GM12878 (cell line): ENCODE results near the gene USP2. TPM values are rescaled to one million over a fixed set of nuclear protein-coding genes. Genes with fewer than 3 reads are reported as not detected.

Experiments used
- ATAC-seq: fragments of 200-7000 bp; cut with Tn5 transposase; 3 replicates; pipeline ENCODE4 v1.9.1; 2020; ENCODE audit warnings: mild to moderate bottlenecking, moderate library complexity
- BruUV-seq: library from RNA; stranded (reverse); fragments of 400-500 nt; replicated peaks from 2 replicates; lab custom pipeline; 2021; lab: Mats Ljungman, UMichigan
- CTCF ChIA-PET: fragments of 300-600 bp; sonication (Branson Sonifier 250); formaldehyde crosslinking; extraction: SDS; loops from one replicate; lab custom pipeline; 2021; ENCODE audit warnings: inconsistent platforms; lab: Yijun Ruan, JAX
- POLR2A ChIA-PET: fragments of 350-600 bp; formaldehyde crosslinking; extraction: SDS; loops from one replicate; lab custom pipeline; 2021; ENCODE audit warnings: inconsistent platforms; lab: Charles Lee
- RAD21 ChIA-PET: fragments of 300-600 bp; sonication (Branson Sonifier 250); formaldehyde crosslinking; loops from one replicate; lab custom pipeline; 2023; ENCODE audit warnings: antibody characterized with exemption; ENCODE audit not compliant: unreplicated experiment; lab: Charles Lee
- SMC1A ChIA-PET: fragments of 300-600 bp; sonication (Branson Sonifier 250); formaldehyde crosslinking; loops from one replicate; lab custom pipeline; 2023; ENCODE audit not compliant: unreplicated experiment, uncharacterized antibody; lab: Charles Lee
- DNase-seq: peaks from one replicate; pipeline ENCODE4 v3.0.0-alpha.2; 2011; ENCODE audit warnings: low read depth, low spot score
- FAIRE-seq: peaks from 3 replicates; lab custom pipeline; 2011; peaks lifted over from hg19 to GRCh38; lab: Jason Lieb, UNC
- H2AFZ ChIP-seq: 2 replicates; pipeline ENCODE4 v1.6.0; 2011; ENCODE audit warnings: low read depth, low read length, control low read depth; ENCODE audit not compliant: control insufficient read depth
- H3K27ac ChIP-seq: 2 replicates; pipeline ENCODE4 v1.5.1; 2011; ENCODE audit warnings: control low read depth; ENCODE audit not compliant: control insufficient read depth, insufficient read depth
- H3K27me3 ChIP-seq, 2 experiments: replicated peaks in 1 of 2; 2 replicates each; pipeline versions ENCODE4 v1.6.0 to v1.6.1; 2011; ENCODE audit warnings: low read length in 1 of 2; ENCODE audit not compliant: control insufficient read depth in 2 of 2, insufficient read depth in 2 of 2
- H3K36me3 ChIP-seq, 2 experiments: 2 replicates each; pipeline ENCODE4 v1.5.1; 2011; ENCODE audit warnings: low read length in 1 of 2; ENCODE audit not compliant: control insufficient read depth in 2 of 2, insufficient read depth in 2 of 2
- H3K4me1 ChIP-seq: 2 replicates; pipeline ENCODE4 v1.6.1; 2011; ENCODE audit warnings: mild to moderate bottlenecking, low read length, moderate library complexity, mixed read lengths; ENCODE audit not compliant: control insufficient read depth, insufficient read depth
- H3K4me2 ChIP-seq: 2 replicates; pipeline ENCODE4 v1.6.0; 2011; ENCODE audit warnings: control low read depth; ENCODE audit not compliant: control insufficient read depth, insufficient read depth
- H3K4me3 ChIP-seq: fragments of 200-600 bp; sonication (generic); 2 replicates; pipeline ENCODE4 v1.5.1; 2016
- H3K79me2 ChIP-seq: 2 replicates; pipeline ENCODE4 v1.6.0; 2011; ENCODE audit warnings: low read length; ENCODE audit not compliant: control insufficient read depth, insufficient read depth
- H3K9ac ChIP-seq: 2 replicates; pipeline ENCODE4 v1.8.0; 2011; ENCODE audit warnings: low read length, control low read depth, mixed read lengths; ENCODE audit not compliant: control insufficient read depth, insufficient read depth
- H3K9me3 ChIP-seq: replicated peaks from 3 replicates; pipeline ENCODE4 v1.5.1; 2011; ENCODE audit warnings: mild to moderate bottlenecking, low read length; ENCODE audit not compliant: control insufficient read depth, insufficient read depth
- H4K20me1 ChIP-seq: 2 replicates; pipeline ENCODE4 v1.6.0; 2011; ENCODE audit not compliant: control insufficient read depth, insufficient read depth
- ASH2L ChIP-seq: fragments of 300-600, 200-600 bp; sonication (generic); IDR thresholded peaks from 2 replicates; pipeline ENCODE4 v1.6.1; 2017; ENCODE audit warnings: low read depth, mild to moderate bottlenecking, borderline replicate concordance
- BACH1 ChIP-seq: fragments of 450-650 bp; IDR thresholded peaks from 2 replicates; pipeline ENCODE4 v1.6.1; 2017; ENCODE audit warnings: mild to moderate bottlenecking, borderline replicate concordance
- CBX5 ChIP-seq: sonication (generic); IDR thresholded peaks from 2 replicates; pipeline ENCODE4 v1.6.1; 2016; ENCODE audit warnings: low read depth, moderate library complexity, mild to moderate bottlenecking, inconsistent platforms
- CREB1 ChIP-seq: IDR thresholded peaks from 2 replicates; pipeline ENCODE4 v1.6.1; 2012; ENCODE audit warnings: low read depth, mild to moderate bottlenecking, inconsistent platforms
- EGR1 ChIP-seq, 2 experiments: IDR thresholded peaks; 1 replicate in 1 of 2; 2 replicates in 1 of 2; pipeline ENCODE4 v1.6.1; 2011 to 2012; ENCODE audit warnings: low read depth in 2 of 2, low read length in 2 of 2, borderline replicate concordance in 1 of 2, mild to moderate bottlenecking in 1 of 2, moderate library complexity in 1 of 2
- ESRRA ChIP-seq: IDR thresholded peaks from 2 replicates; pipeline ENCODE4 v1.6.1; 2012; ENCODE audit warnings: mild to moderate bottlenecking, low read length, improper control_type of control experiment
- FOXK2 ChIP-seq: fragments of 450-650 bp; IDR thresholded peaks from 2 replicates; pipeline ENCODE4 v1.6.1; 2017; ENCODE audit warnings: mild to moderate bottlenecking, moderate library complexity
- HDGF ChIP-seq: fragments of 450-650 bp; IDR thresholded peaks from 2 replicates; pipeline ENCODE4 v1.6.1; 2016; ENCODE audit warnings: antibody characterized with exemption
- IKZF1 ChIP-seq: fragments of 450-650 bp; conservative IDR thresholded peaks from 2 replicates; pipeline ENCODE4 v1.6.1; 2017; ENCODE audit warnings: antibody characterized with exemption, mild to moderate bottlenecking
- MTA2 ChIP-seq: fragments of 450-650 bp; IDR thresholded peaks from 2 replicates; pipeline ENCODE4 v1.6.1; 2016; ENCODE audit warnings: low read depth, mild to moderate bottlenecking, moderate library complexity
- MYB ChIP-seq: fragments of 150-350 bp; IDR thresholded peaks from 2 replicates; pipeline ENCODE4 v1.6.1; 2014; ENCODE audit warnings: mild to moderate bottlenecking, low read depth, low read length, borderline replicate concordance
- MYC ChIP-seq: IDR thresholded peaks from 2 replicates; pipeline ENCODE4 v1.6.1; 2011; ENCODE audit warnings: mild to moderate bottlenecking, low read length, moderate library complexity, inconsistent platforms; ENCODE audit not compliant: insufficient read depth, insufficient replicate concordance, insufficient read length, severe bottlenecking
- NR2F1 ChIP-seq: fragments of 450-650 bp; conservative IDR thresholded peaks from 2 replicates; pipeline ENCODE4 v1.6.1; 2017; ENCODE audit warnings: mild to moderate bottlenecking
- PAX8 ChIP-seq: fragments of 450-650 bp; IDR thresholded peaks from 2 replicates; pipeline ENCODE4 v1.6.1; 2017; ENCODE audit warnings: mild to moderate bottlenecking, moderate library complexity
- POU2F2 ChIP-seq: IDR thresholded peaks from 3 replicates; pipeline ENCODE4 v1.6.1; 2011; ENCODE audit warnings: low read depth, mild to moderate bottlenecking, low read length, borderline replicate concordance
- SPI1 ChIP-seq: IDR thresholded peaks from 2 replicates; pipeline ENCODE4 v1.6.1; 2011; ENCODE audit warnings: low read depth, mild to moderate bottlenecking, low read length, moderate library complexity, borderline replicate concordance; ENCODE audit not compliant: insufficient read depth
- STAT3 ChIP-seq: IDR thresholded peaks from 2 replicates; pipeline ENCODE4 v1.6.1; 2011; ENCODE audit warnings: low read depth, low read length, improper control_type of control experiment
- TARDBP ChIP-seq: IDR thresholded peaks from 2 replicates; pipeline ENCODE4 v1.6.1; 2016; ENCODE audit warnings: borderline replicate concordance
- TBL1XR1 ChIP-seq: IDR thresholded peaks from 2 replicates; pipeline ENCODE4 v1.6.1; 2012; ENCODE audit warnings: low read depth, low read length, improper control_type of control experiment
- WGBS: methylation state at CpG from one replicate; pipeline ENCODE4 v1.1.6; 2016; ENCODE audit warnings: low lambda C conversion rate; ENCODE audit not compliant: insufficient replicate concordance, insufficient coverage; ENCODE audit errors: missing lambda C conversion rate; 5-methylcytosine and 5-hydroxymethylcytosine counted together
- in situ Hi-C: fragments of 300-500 bp; cut with MboI; formaldehyde crosslinking; loops from 9 replicates; pipeline ENCODE4 v1.14.3; 2018; ENCODE audit warnings: mixed read lengths
- intact Hi-C: fragments of 100-400 bp; cut with micrococcal nuclease; formaldehyde crosslinking; loops from one replicate; pipeline ENCODE4 v1.14.2; 2022; ENCODE audit not compliant: unreplicated experiment
- polyA plus RNA-seq, 11 experiments: library from polyadenylated mRNA; depleted of rRNA in 4 of 11; unstranded in 6 of 11; stranded (reverse) in 5 of 11; fragments of >200 nt; fragmentation: Nextera tagmentation in 4 of 11; fragmentation: Illumina TruSeq in 1 of 11; extraction: Ambion mirVana in 4 of 11; extraction: Trizol in 1 of 11; gene quantifications; 1 replicate in 1 of 11; 2 replicates in 10 of 11; pipeline versions ENCODE4 v1.2.1 to v1.2.3, GENCODE V29; 2011 to 2016; ENCODE audit warnings: inconsistent platforms in 2 of 11, missing spikeins in 2 of 11, low read depth in 1 of 11
- total RNA-seq, 4 experiments: library from RNA; depleted of rRNA in 3 of 4; stranded (reverse); fragments of >200 nt in 3 of 4; fragmentation: Illumina TruSeq in 1 of 4; extraction: Trizol in 1 of 4; gene quantifications; 2 replicates each; pipeline versions ENCODE4 v1.2.1 to v1.2.3, GENCODE V29; 2013 to 2021
- TF ChIP-seq, protein P1 (sequence below): fragments of 150-350 bp; IDR thresholded peaks from 2 replicates; pipeline ENCODE4 v1.6.1; 2016; ENCODE audit warnings: low read depth, low read length

Gene USP2
- total and polyA plus RNA-seq, 10 of the 15 experiments (the other 5 are each of a cell fraction or from before 2014, with no cell fraction given), result 0.03 to 0.13 (median 0.06) TPM; not detected in 4

DNA sequence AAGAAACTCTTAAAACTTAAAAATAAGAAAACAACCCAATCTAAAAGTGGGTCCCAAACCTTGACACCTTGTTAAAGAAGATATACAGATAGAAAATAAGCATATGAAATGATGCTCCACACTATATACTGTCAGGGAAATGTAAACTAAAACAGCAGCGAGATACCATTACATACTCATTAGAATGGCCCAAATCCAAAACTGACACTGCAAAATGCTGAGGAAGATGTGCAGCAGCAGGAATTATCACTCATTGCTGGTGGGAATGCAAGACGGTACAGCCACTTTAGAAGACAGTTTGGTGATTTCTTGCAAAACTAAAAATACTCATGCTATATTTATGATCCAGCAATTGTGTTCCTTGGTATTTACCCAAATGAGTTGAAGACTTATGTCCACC, 52.2 kb downstream of the USP2 start:
- WGBS, result 25% methylated on average over 2 of the region's 2 CpGs

More for the DNA sequence above, 52.2 kb downstream of the USP2 start:
- Histone ChIP-seq H3K9ac (no peak overlapping the region), H3K4me2 (no peak overlapping the region), H3K4me1 (peaks cover 5% of the 10 kb centered on the region; the same call in 1 of the 2 replicates), H3K36me3 (no peaks in the 10 kb centered on the region), H4K20me1 (no peaks in the 10 kb centered on the region), H3K27me3 (no peaks in the 10 kb centered on the region)
- RAD21 ChIA-PET, result interaction anchor here (0.7 kb wide), 1 partner anchor 9 kb away, joined by 3 read pairs; no protein-coding TSS in a partner anchor
- POLR2A ChIA-PET, result no interaction called here
- no TSS peak for BruUV-seq
- DNase-seq (no peak), ATAC-seq (no peak)
- in situ Hi-C loops, result no loop called here
- TF ChIP-seq TARDBP, result no peak
- TF ChIP-seq FOXK2, result no peak
- TF ChIP-seq IKZF1, result no peak
- TF ChIP-seq MYB, result no peak
- TF ChIP-seq MTA2, result no peak
- no peak for TF ChIP-seq EGR1 (IDR thresholded peaks at IDR 0.05; ENCODE audit: borderline replicate concordance in 1 of 2, low read depth in 2 of 2, low read length in 2 of 2)
- no peak for TF ChIP-seq MYC
- TF ChIP-seq ESRRA, result no peak
- no peak for TF ChIP-seq HDGF
- TF ChIP-seq BACH1, result no peak
- no peak for TF ChIP-seq NR2F1
- TF ChIP-seq ASH2L, result no peak
- TF ChIP-seq STAT3, result no peak
- no peak for TF ChIP-seq TBL1XR1
- TF ChIP-seq SPI1, result no peak
- no peak for TF ChIP-seq POU2F2
- TF ChIP-seq PAX8, result no peak
- no peak for TF ChIP-seq CBX5
- TF ChIP-seq, protein P1, sequence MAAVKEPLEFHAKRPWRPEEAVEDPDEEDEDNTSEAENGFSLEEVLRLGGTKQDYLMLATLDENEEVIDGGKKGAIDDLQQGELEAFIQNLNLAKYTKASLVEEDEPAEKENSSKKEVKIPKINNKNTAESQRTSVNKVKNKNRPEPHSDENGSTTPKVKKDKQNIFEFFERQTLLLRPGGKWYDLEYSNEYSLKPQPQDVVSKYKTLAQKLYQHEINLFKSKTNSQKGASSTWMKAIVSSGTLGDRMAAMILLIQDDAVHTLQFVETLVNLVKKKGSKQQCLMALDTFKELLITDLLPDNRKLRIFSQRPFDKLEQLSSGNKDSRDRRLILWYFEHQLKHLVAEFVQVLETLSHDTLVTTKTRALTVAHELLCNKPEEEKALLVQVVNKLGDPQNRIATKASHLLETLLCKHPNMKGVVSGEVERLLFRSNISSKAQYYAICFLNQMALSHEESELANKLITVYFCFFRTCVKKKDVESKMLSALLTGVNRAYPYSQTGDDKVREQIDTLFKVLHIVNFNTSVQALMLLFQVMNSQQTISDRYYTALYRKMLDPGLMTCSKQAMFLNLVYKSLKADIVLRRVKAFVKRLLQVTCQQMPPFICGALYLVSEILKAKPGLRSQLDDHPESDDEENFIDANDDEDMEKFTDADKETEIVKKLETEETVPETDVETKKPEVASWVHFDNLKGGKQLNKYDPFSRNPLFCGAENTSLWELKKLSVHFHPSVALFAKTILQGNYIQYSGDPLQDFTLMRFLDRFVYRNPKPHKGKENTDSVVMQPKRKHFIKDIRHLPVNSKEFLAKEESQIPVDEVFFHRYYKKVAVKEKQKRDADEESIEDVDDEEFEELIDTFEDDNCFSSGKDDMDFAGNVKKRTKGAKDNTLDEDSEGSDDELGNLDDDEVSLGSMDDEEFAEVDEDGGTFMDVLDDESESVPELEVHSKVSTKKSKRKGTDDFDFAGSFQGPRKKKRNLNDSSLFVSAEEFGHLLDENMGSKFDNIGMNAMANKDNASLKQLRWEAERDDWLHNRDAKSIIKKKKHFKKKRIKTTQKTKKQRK, result no peak
- no peak for TF ChIP-seq CREB1
- TF ChIP-seq, all 136 proteins: peak for 0
- ChIA-PET CTCF (interaction anchor here (1.4 kb wide), 1 partner anchor 173 kb away, joined by 3 read pairs; no protein-coding TSS in a partner anchor), SMC1A (no interaction called here)
- H2AFZ ChIP-seq, result no peak overlapping the region
- no peaks in the 10 kb centered on the region; the same call in 1 of the 2 replicates for H3K79me2 ChIP-seq
- intact Hi-C loops, result no loop called here
- FAIRE-seq, result no peak
- H3K27ac ChIP-seq, result no peak overlapping the region
- H3K4me3 ChIP-seq, result no peak overlapping the region
- H3K9me3 ChIP-seq, result no peaks in the 10 kb centered on the region
